IMR-90 (cell line): ENCODE data around the gene RNF130. TPM values are rescaled to one million over a fixed set of nuclear protein-coding genes. Genes with fewer than 3 reads are reported as not detected.

Source experiments
- ATAC-seq: fragments of 200-7000 bp; cut with Tn5 transposase; 2 replicates; pipeline ENCODE4 v1.9.1; 2020; ENCODE audit warnings: low read depth, mild to moderate bottlenecking, moderate library complexity
- BruUV-seq: library from RNA; stranded (reverse); fragments of 400-500 nt; replicated peaks from 2 replicates; lab custom pipeline; 2021; lab: Mats Ljungman, UMichigan
- CTCF ChIA-PET: fragments of 300-600 bp; formaldehyde crosslinking; extraction: SDS; loops from one replicate; lab custom pipeline; 2021; ENCODE audit warnings: antibody characterized with exemption; lab: Yijun Ruan, JAX
- POLR2A ChIA-PET: fragments of 300-600 bp; sonication (Branson Sonifier 250); formaldehyde crosslinking; loops from one replicate; lab custom pipeline; 2022; ENCODE audit warnings: antibody characterized with exemption; ENCODE audit not compliant: unreplicated experiment; lab: Charles Lee
- DNase-seq: peaks from one replicate; pipeline ENCODE4 v3.0.0; 2013
- H2AFZ ChIP-seq: replicated peaks from 2 replicates; pipeline ENCODE3; 2013; ENCODE audit warnings: low read length, mild to moderate bottlenecking; ENCODE audit not compliant: poor library complexity
- H2AK5ac ChIP-seq: 2 replicates; pipeline ENCODE4 v1.6.1; 2013; ENCODE audit warnings: low read depth, low read length, inconsistent platforms
- H2AK9ac ChIP-seq: replicated peaks from 2 replicates; pipeline ENCODE3; 2013; ENCODE audit warnings: mild to moderate bottlenecking, low read depth, low read length, moderate library complexity; ENCODE audit not compliant: poor library complexity
- H2BK120ac ChIP-seq: 2 replicates; pipeline ENCODE4 v1.6.1; 2013; ENCODE audit warnings: low read depth, low read length, inconsistent platforms
- H2BK15ac ChIP-seq: 3 replicates; pipeline ENCODE4 v1.6.1; 2013; ENCODE audit warnings: low read depth, low read length, inconsistent platforms
- H2BK20ac ChIP-seq: 2 replicates; pipeline ENCODE4 v1.6.1; 2013; ENCODE audit warnings: low read depth, mild to moderate bottlenecking, inconsistent platforms, low read length, moderate library complexity
- H2BK5ac ChIP-seq: 2 replicates; pipeline ENCODE4 v1.6.1; 2013; ENCODE audit warnings: mild to moderate bottlenecking, low read depth, low read length, inconsistent platforms; ENCODE audit not compliant: poor library complexity, severe bottlenecking
- H3K14ac ChIP-seq: replicated peaks from 2 replicates; pipeline ENCODE4 v1.6.1; 2013; ENCODE audit warnings: low read depth, low read length, inconsistent platforms
- H3K18ac ChIP-seq: 2 replicates; pipeline ENCODE4 v1.6.1; 2013; ENCODE audit warnings: low read depth, low read length, control low read depth
- H3K23ac ChIP-seq: 2 replicates; pipeline ENCODE4 v1.6.1; 2013; ENCODE audit warnings: low read depth, low read length, inconsistent platforms
- H3K27ac ChIP-seq: 2 replicates; pipeline ENCODE4 v1.5.1; 2013; ENCODE audit warnings: mild to moderate bottlenecking, control low read depth, low read length; ENCODE audit not compliant: insufficient read depth
- H3K27me3 ChIP-seq: 2 replicates; pipeline ENCODE4 v1.6.1; 2013; ENCODE audit warnings: low read length; ENCODE audit not compliant: control insufficient read depth, insufficient read depth
- H3K36me3 ChIP-seq: 2 replicates; pipeline ENCODE4 v1.6.1; 2013; ENCODE audit warnings: low read length, mixed read lengths; ENCODE audit not compliant: control insufficient read depth, insufficient read depth
- H3K4ac ChIP-seq: 2 replicates; pipeline ENCODE4 v1.6.1; 2013; ENCODE audit warnings: low read depth, low read length, inconsistent platforms
- H3K4me1 ChIP-seq: 2 replicates; pipeline ENCODE4 v1.6.1; 2013; ENCODE audit warnings: low read length, mixed read lengths; ENCODE audit not compliant: control insufficient read depth, insufficient read depth
- H3K4me2 ChIP-seq: 2 replicates; pipeline ENCODE4 v1.6.1; 2013; ENCODE audit warnings: low read depth, mild to moderate bottlenecking, control low read depth, low read length, moderate library complexity
- H3K4me3 ChIP-seq: 2 replicates; pipeline ENCODE4 v1.5.1; 2013; ENCODE audit warnings: low read depth, mild to moderate bottlenecking, control low read depth, low read length, moderate library complexity; ENCODE audit not compliant: insufficient read depth
- H3K56ac ChIP-seq: 2 replicates; pipeline ENCODE4 v1.6.1; 2013; ENCODE audit warnings: low read length, inconsistent platforms; ENCODE audit not compliant: insufficient read depth; ENCODE audit errors: extremely low read depth
- H3K79me1 ChIP-seq, 2 experiments: 2 replicates each; pipeline ENCODE4 v1.6.1; 2013; ENCODE audit warnings: low read length in 2 of 2, inconsistent platforms in 1 of 2, low read depth in 1 of 2
- H3K9ac ChIP-seq: 2 replicates; pipeline ENCODE4 v1.6.1; 2013; ENCODE audit warnings: low read depth, low read length, control low read depth
- H3K9me1 ChIP-seq: 2 replicates; pipeline ENCODE4 v1.6.1; 2013; ENCODE audit warnings: low read length, inconsistent platforms; ENCODE audit not compliant: insufficient read depth
- H3K9me3 ChIP-seq: 2 replicates; pipeline ENCODE4 v1.6.1; 2013; ENCODE audit warnings: low read length; ENCODE audit not compliant: control insufficient read depth, insufficient read depth
- H4K20me1 ChIP-seq: 2 replicates; pipeline ENCODE4 v1.6.1; 2013; ENCODE audit warnings: low read length, inconsistent platforms; ENCODE audit not compliant: insufficient read depth
- H4K5ac ChIP-seq: 2 replicates; pipeline ENCODE4 v1.6.1; 2013; ENCODE audit warnings: mild to moderate bottlenecking, low read depth, low read length, control low read depth
- H4K8ac ChIP-seq, 2 experiments: 2 replicates each; pipeline ENCODE4 v1.6.1; 2013; ENCODE audit warnings: low read depth in 2 of 2, low read length in 2 of 2, control low read depth in 1 of 2, inconsistent platforms in 1 of 2
- H4K91ac ChIP-seq: 2 replicates; pipeline ENCODE4 v1.6.1; 2013; ENCODE audit warnings: low read depth, low read length, inconsistent platforms; ENCODE audit not compliant: insufficient read depth
- BHLHE40 ChIP-seq: fragments of 150-350 bp; IDR thresholded peaks from 2 replicates; pipeline ENCODE4 v1.6.1; 2016; ENCODE audit warnings: mild to moderate bottlenecking, low read depth, low read length
- CEBPB ChIP-seq: IDR thresholded peaks from 2 replicates; pipeline ENCODE4 v1.6.1; 2012; ENCODE audit warnings: low read depth, low read length, improper control_type of control experiment
- CHD1 ChIP-seq: IDR thresholded peaks from 2 replicates; pipeline ENCODE4 v1.6.1; 2012; ENCODE audit warnings: low read depth, low read length, improper control_type of control experiment
- CTCF ChIP-seq: conservative IDR thresholded peaks from 2 replicates; pipeline ENCODE4 v1.5.1; 2012; ENCODE audit warnings: mild to moderate bottlenecking, low read depth, low read length, improper control_type of control experiment
- FOS ChIP-seq: fragments of 150-350 bp; IDR thresholded peaks from 2 replicates; pipeline ENCODE4 v1.6.1; 2016; ENCODE audit warnings: low read depth, low read length
- MAFK ChIP-seq: IDR thresholded peaks from 2 replicates; pipeline ENCODE4 v1.6.1; 2012; ENCODE audit warnings: low read depth, low read length, improper control_type of control experiment
- MAZ ChIP-seq: IDR thresholded peaks from 2 replicates; pipeline ENCODE4 v1.6.1; 2012; ENCODE audit warnings: low read depth, mild to moderate bottlenecking, low read length, improper control_type of control experiment, moderate library complexity, borderline replicate concordance
- MXI1 ChIP-seq: IDR thresholded peaks from 2 replicates; pipeline ENCODE4 v1.6.1; 2012; ENCODE audit warnings: low read depth, mild to moderate bottlenecking, low read length, moderate library complexity, borderline replicate concordance
- NFE2L2 ChIP-seq: fragments of 150-350 bp; IDR thresholded peaks from 2 replicates; pipeline ENCODE4 v1.6.1; 2016; ENCODE audit warnings: low read depth, mild to moderate bottlenecking, low read length
- POLR2A ChIP-seq: IDR thresholded peaks from 2 replicates; pipeline ENCODE4 v1.6.1; 2012; ENCODE audit warnings: mild to moderate bottlenecking, low read depth, low read length
- RAD21 ChIP-seq: IDR thresholded peaks from 2 replicates; pipeline ENCODE4 v1.6.1; 2012; ENCODE audit warnings: low read length, improper control_type of control experiment
- RCOR1 ChIP-seq: IDR thresholded peaks from 2 replicates; pipeline ENCODE4 v1.6.1; 2012; ENCODE audit warnings: mild to moderate bottlenecking, low read length, improper control_type of control experiment; ENCODE audit not compliant: insufficient replicate concordance
- RFX5 ChIP-seq: IDR thresholded peaks from 2 replicates; pipeline ENCODE4 v1.8.0; 2012; ENCODE audit warnings: low read depth, mild to moderate bottlenecking, low read length, moderate library complexity
- SMC3 ChIP-seq: fragments of 150-350 bp; IDR thresholded peaks from 2 replicates; pipeline ENCODE4 v1.6.1; 2016; ENCODE audit warnings: low read depth, mild to moderate bottlenecking, antibody characterized with exemption, low read length, moderate library complexity
- WGBS, 2 experiments: methylation state at CpG; one replicate each; pipeline versions ENCODE4 v1.1.5 to v1.1.7; 2013; ENCODE audit warnings: missing lambda C conversion rate in 2 of 2; ENCODE audit not compliant: insufficient read length in 1 of 2; ENCODE audit errors: extremely low coverage in 2 of 2; 5-methylcytosine and 5-hydroxymethylcytosine counted together
- dilution Hi-C: fragments of 300-500 bp; cut with HindIII; formaldehyde crosslinking; loops from one replicate; pipeline ENCODE4 v1.14.3; 2018; ENCODE audit warnings: low sequenced_read_pairs; ENCODE audit not compliant: unreplicated experiment
- in situ Hi-C: fragments of 300-500 bp; cut with MboI; formaldehyde crosslinking; loops from 3 replicates; pipeline ENCODE4 v1.14.3; 2019; ENCODE audit warnings: low sequenced_read_pairs, inconsistent platforms, mixed read lengths
- intact Hi-C: fragments of 100-400 bp; cut with micrococcal nuclease; formaldehyde crosslinking; loops from 2 replicates; pipeline ENCODE4 v1.10.0; 2022
- polyA plus RNA-seq, 3 experiments: library from polyadenylated mRNA; depleted of rRNA; stranded (reverse); fragments of >200 nt; gene quantifications; 2 replicates each; pipeline ENCODE4 v1.2.3, GENCODE V29; 2012; ENCODE audit warnings: low replicate concordance in 1 of 3
- total RNA-seq: library from RNA; depleted of rRNA; stranded (reverse); fragments of >200 nt; gene quantifications from 2 replicates; pipeline ENCODE4 v1.2.3, GENCODE V29; 2012
- TF ChIP-seq, protein P1 (sequence below): fragments of 150-350 bp; IDR thresholded peaks from 2 replicates; pipeline ENCODE4 v1.6.1; 2017; ENCODE audit warnings: mild to moderate bottlenecking, antibody characterized with exemption, low read length, low read depth
- TF ChIP-seq, protein P2 (sequence below): fragments of 150-350 bp; IDR thresholded peaks from 2 replicates; pipeline ENCODE4 v1.6.1; 2016; ENCODE audit warnings: low read depth, mild to moderate bottlenecking, low read length, moderate library complexity, borderline replicate concordance

The RNF130 gene
- total and polyA plus RNA-seq, 2 of the 4 experiments (the other 2 are of a cell fraction), result 12.9 to 21.7 TPM

GRCh38 chr5:180079702-180080466, 8.3 kb upstream of the RNF130 start:
- Histone ChIP-seq H2BK20ac (no peak overlapping the region), H3K23ac (no peak overlapping the region), H3K4me1 (peaks cover 5% of the 10 kb centered on the region; the same call in 1 of the 2 replicates), H3K4me3 (no peak overlapping the region), H3K9me1 (no peaks in the 10 kb centered on the region), H2AK5ac (no peak overlapping the region), H3K18ac (no peak overlapping the region), H4K5ac (no peak overlapping the region), H3K9me3 (no peaks in the 10 kb centered on the region), H4K8ac (no peak overlapping the region), H4K91ac (no peak overlapping the region), H2BK5ac (no peak overlapping the region), H3K56ac (no peak overlapping the region), H2AK9ac (no peak overlapping the region), H3K14ac (no peak overlapping the region), H3K9ac (no peak overlapping the region), H3K27me3 (peaks cover 22% of the 10 kb centered on the region; the same call in 1 of the 2 replicates), H2AFZ (no peak overlapping the region), H3K79me1 (no peaks in the 10 kb centered on the region), H3K36me3 (no peaks in the 10 kb centered on the region), H3K4ac (no peak overlapping the region), H2BK15ac (no peak overlapping the region), H3K27ac (no peak overlapping the region), H4K20me1 (no peaks in the 10 kb centered on the region), H3K4me2 (no peak overlapping the region), H2BK120ac (no peak overlapping the region)
- dilution Hi-C loops, result no loop called here
- in situ Hi-C loops, result no loop called here
- WGBS, 2 experiments, result 68% methylated on average over 8 of the region's 14 CpGs; no CpG with 5 or more reads in 1 of the 2 experiments
- ATAC-seq (no peak), DNase-seq (no peak)
- intact Hi-C loops, result no loop called here
- CTCF ChIA-PET, result no interaction called here
- POLR2A ChIA-PET, result no interaction called here
- BruUV-seq, result no TSS peak
- no peak for TF ChIP-seq MXI1
- no peak for TF ChIP-seq BHLHE40
- TF ChIP-seq RFX5, result no peak
- TF ChIP-seq, protein P1, sequence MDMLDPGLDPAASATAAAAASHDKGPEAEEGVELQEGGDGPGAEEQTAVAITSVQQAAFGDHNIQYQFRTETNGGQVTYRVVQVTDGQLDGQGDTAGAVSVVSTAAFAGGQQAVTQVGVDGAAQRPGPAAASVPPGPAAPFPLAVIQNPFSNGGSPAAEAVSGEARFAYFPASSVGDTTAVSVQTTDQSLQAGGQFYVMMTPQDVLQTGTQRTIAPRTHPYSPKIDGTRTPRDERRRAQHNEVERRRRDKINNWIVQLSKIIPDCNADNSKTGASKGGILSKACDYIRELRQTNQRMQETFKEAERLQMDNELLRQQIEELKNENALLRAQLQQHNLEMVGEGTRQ, result no peak
- TF ChIP-seq NFE2L2, result no peak
- no peak for TF ChIP-seq RAD21
- TF ChIP-seq MAFK, result no peak
- TF ChIP-seq, protein P2, sequence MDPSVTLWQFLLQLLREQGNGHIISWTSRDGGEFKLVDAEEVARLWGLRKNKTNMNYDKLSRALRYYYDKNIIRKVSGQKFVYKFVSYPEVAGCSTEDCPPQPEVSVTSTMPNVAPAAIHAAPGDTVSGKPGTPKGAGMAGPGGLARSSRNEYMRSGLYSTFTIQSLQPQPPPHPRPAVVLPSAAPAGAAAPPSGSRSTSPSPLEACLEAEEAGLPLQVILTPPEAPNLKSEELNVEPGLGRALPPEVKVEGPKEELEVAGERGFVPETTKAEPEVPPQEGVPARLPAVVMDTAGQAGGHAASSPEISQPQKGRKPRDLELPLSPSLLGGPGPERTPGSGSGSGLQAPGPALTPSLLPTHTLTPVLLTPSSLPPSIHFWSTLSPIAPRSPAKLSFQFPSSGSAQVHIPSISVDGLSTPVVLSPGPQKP, result no peak
- no peak for TF ChIP-seq CTCF
- TF ChIP-seq SMC3, result no peak
- TF ChIP-seq CEBPB, result no peak
- TF ChIP-seq POLR2A, result no peak
- no peak for TF ChIP-seq CHD1
- no peak for TF ChIP-seq MAZ
- TF ChIP-seq RCOR1, result no peak
- TF ChIP-seq FOS, result no peak
